ENCODE data around the gene UAP1. TPM values are rescaled to one million over a fixed set of nuclear protein-coding genes. Genes with fewer than 3 reads are reported as not detected.
A peak's percentile ranks its signal among the peaks of the same experiment; 100 is the strongest.

Gene UAP1
- 50.4 and 54.7 TPM in 2 replicates for total RNA-seq

DNA sequence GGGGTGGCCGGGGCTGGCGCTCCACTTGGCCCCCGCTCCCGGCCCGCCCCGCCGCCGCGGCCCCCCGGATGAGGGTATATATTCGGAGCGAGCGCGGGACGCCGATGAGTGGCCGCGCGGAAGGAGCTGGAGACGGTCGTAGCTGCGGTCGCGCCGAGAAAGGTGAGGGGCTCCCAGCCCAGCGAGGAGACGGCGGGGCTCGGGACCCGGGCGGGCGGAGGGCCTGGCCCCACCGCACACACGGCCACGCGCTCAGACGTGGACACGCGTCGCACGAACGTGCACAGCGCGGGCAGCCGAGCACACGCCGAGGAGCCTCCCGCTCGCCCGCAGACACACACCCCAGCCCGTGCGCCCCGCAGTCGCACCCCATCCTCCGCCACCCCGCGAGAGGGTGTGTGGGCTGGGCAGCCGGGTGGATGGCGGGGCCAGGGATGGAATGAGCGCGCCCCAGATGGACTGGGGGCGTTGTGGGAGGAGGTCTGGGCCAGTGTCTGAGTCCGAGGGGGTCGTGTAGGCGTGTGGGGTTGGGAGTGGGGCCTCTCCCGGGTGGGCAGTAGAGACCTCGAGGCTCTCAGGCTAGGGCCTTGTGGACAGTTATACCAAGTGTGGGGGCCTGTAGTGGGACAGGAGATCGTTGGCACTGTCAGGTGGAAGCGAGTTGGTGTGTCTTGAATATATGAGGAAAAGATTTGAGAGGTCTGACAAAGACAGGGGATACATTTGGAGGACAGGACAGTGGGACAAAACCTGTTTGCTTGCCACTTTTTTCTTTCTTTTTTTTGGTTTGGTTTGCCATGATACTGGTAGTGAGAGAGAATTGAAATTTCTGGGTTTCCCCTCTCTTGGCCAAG, at the start of gene UAP1:
Gene UAP1 (plus strand): TSS at position 107 of the 854 bp plus-strand sequence. CDS start 4,347 bp downstream, outside the sequence.
- intact Hi-C loops (cut with micrococcal nuclease), result loop anchor here (1.0 to 5.0 kb wide), 3 partner anchors 64 to 796 kb away; partner anchors contain the start of genes ATF6 and NUF2
- Mint-ChIP-seq H3K27ac (peak within 1 kb of the TSS; percentile 94), H3K9me3 (no peaks in the 10 kb centered on the region), H3K4me3 (ENCODE audit: low read depth) (peak within 1 kb of the TSS; percentile 86), H3K4me1 (ENCODE audit: low read depth) (peaks cover 38% of the 10 kb centered on the region), H3K36me3 (ENCODE audit: low read depth) (peaks cover 14% of the 10 kb centered on the region), H3K27me3 (ENCODE audit: low read depth) (peaks cover 2% of the 10 kb centered on the region)
- DNase-seq (ENCODE audit: low spot score), result no peak

DNA sequence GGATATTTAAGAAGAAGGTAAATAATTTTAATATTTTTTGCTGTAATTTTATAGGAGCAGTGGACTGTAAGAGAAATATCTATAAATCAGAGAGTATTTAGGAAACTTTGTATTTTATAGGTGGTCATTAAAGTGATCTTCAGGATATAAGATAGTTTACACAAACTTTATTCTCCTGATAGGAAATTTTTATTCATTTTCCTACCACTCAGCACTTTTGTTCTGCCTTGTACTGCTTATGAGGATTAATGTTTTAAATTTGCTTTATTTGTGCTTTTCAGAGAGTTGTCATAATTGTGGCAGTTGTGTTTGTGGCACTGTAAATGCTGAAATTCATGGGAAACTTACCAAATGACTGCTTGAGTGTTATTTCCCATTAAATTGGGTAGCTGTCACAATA, 34.2 kb upstream of the UAP1 start:
- no peak overlapping the region for H3K27ac Mint-ChIP-seq
- H3K9me3 Mint-ChIP-seq, result no peaks in the 10 kb centered on the region
- H3K4me3 Mint-ChIP-seq (ENCODE audit: low read depth), result no peak overlapping the region
- peaks cover 2% of the 10 kb centered on the region for H3K4me1 Mint-ChIP-seq (ENCODE audit: low read depth)
- H3K36me3 Mint-ChIP-seq (ENCODE audit: low read depth), result peaks cover 66% of the 10 kb centered on the region
- intact Hi-C loops (cut with micrococcal nuclease), result no loop called here
- no peak for DNase-seq (ENCODE audit: low spot score)
- no peaks in the 10 kb centered on the region for H3K27me3 Mint-ChIP-seq (ENCODE audit: low read depth)

DNA sequence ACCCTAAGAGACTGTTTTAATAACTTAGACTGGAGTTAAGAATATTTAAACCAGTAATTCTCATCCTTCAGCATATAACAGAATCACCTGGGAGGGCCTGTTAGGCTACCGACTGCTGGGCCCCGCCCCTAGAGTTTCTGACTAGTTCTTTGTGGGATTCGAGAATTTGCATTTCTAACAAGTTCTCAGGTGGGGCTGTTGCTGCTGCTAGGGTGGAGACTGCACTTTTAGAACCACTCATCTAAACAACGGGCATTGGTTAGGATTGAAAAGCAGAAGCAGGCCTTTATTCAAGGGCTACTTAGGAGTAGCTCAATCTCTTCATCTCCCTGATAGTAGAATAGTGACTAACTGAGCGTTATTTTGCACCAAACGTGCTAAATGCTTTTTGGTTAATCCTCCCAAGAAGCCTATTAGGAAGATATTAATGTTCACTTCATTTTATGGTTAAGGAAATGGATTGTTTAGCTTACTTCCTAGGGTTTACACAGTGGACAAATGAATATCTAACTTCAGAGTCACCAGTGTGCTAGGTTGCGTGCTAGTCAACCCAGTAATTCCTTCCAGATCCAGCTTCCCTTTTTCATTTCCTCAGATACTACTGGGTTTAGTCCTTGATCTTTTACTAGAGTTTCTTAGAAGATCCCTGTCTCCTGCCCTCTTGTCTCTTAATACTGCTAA, 31.1 kb upstream of the UAP1 start:
- no peak for DNase-seq (ENCODE audit: low spot score)
- Mint-ChIP-seq H3K9me3 (no peaks in the 10 kb centered on the region), H3K27ac (no peak overlapping the region), H3K4me1 (ENCODE audit: low read depth) (peaks cover 2% of the 10 kb centered on the region), H3K27me3 (ENCODE audit: low read depth) (no peaks in the 10 kb centered on the region), H3K4me3 (ENCODE audit: low read depth) (no peak overlapping the region), H3K36me3 (ENCODE audit: low read depth) (peaks cover 37% of the 10 kb centered on the region)
- intact Hi-C loops (cut with micrococcal nuclease), result no loop called here

DNA sequence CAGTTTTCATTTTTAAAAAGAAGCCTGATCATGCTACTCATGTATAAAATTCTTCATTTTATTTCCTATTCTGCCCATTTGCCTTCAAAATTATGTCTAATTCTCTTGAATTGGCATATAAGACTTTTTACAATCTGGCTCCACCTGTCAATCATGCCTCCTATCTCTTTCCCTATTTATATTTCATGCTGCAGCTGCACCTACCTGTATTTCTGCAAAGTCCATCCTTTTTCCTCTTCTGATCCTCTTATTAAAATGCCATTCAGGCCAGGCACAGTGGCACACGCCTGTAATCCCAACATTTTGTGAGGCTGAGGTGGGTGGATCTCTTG, 30.6 kb upstream of the UAP1 start:
- H3K9me3 Mint-ChIP-seq, result no peaks in the 10 kb centered on the region
- intact Hi-C loops (cut with micrococcal nuclease), result no loop called here
- DNase-seq (ENCODE audit: low spot score), result no peak
- H3K4me3 Mint-ChIP-seq (ENCODE audit: low read depth), result no peak overlapping the region
- H3K27ac Mint-ChIP-seq, result no peak overlapping the region
- peaks cover 35% of the 10 kb centered on the region for H3K36me3 Mint-ChIP-seq (ENCODE audit: low read depth)
- H3K27me3 Mint-ChIP-seq (ENCODE audit: low read depth), result no peaks in the 10 kb centered on the region
- H3K4me1 Mint-ChIP-seq (ENCODE audit: low read depth), result peaks cover 2% of the 10 kb centered on the region

DNA sequence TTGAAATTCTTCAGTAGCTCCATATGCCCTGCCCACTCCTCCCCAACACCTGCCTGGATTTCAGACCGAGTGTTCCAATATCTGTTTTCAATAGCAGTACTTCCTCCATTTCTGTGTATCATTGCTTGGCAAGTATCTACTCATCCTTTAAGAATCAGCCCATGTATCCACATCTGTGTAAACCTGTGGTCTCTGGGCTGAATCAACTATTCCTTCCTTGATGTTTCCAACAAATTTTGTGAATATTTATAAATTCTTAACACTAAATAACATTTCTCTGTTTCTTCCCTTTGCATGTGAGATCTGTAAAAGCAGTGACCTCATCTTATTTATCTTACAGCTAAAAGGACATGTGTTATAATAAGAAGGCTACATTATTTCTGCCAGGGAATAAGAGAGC, 26.0 kb upstream of the UAP1 start:
- peaks cover 9% of the 10 kb centered on the region for H3K36me3 Mint-ChIP-seq (ENCODE audit: low read depth)
- DNase-seq (ENCODE audit: low spot score), result no peak
- intact Hi-C loops (cut with micrococcal nuclease), result no loop called here
- H3K9me3 Mint-ChIP-seq, result no peaks in the 10 kb centered on the region
- H3K27me3 Mint-ChIP-seq (ENCODE audit: low read depth), result no peaks in the 10 kb centered on the region
- no peak overlapping the region for H3K27ac Mint-ChIP-seq
- peaks cover 4% of the 10 kb centered on the region for H3K4me1 Mint-ChIP-seq (ENCODE audit: low read depth)
- H3K4me3 Mint-ChIP-seq (ENCODE audit: low read depth), result no peak overlapping the region

DNA sequence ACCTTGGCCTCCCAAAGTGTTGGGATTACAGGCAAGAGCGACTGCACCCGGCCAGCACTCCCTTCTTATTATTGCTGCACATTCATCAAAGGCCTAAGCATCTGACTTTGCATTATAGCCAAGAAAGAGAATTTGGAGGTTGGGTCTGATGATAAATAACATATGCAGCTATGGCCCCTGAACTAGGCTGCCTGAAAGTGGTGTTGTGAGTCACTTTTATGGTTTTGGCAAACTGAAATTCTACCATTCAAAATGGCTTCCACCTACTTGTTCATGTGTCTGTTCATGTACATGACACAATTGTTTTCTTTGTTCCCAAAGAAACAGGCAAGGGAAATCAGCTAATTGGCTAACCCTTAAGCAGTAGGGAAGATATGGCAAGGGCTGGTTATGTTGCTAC, 25.0 kb upstream of the UAP1 start:
- Mint-ChIP-seq H3K4me1 (ENCODE audit: low read depth) (peaks cover 4% of the 10 kb centered on the region), H3K36me3 (ENCODE audit: low read depth) (peaks cover 3% of the 10 kb centered on the region), H3K27me3 (ENCODE audit: low read depth) (no peaks in the 10 kb centered on the region), H3K27ac (no peak overlapping the region), H3K4me3 (ENCODE audit: low read depth) (no peak overlapping the region), H3K9me3 (no peaks in the 10 kb centered on the region)
- no peak for DNase-seq (ENCODE audit: low spot score)
- intact Hi-C loops (cut with micrococcal nuclease), result no loop called here

DNA sequence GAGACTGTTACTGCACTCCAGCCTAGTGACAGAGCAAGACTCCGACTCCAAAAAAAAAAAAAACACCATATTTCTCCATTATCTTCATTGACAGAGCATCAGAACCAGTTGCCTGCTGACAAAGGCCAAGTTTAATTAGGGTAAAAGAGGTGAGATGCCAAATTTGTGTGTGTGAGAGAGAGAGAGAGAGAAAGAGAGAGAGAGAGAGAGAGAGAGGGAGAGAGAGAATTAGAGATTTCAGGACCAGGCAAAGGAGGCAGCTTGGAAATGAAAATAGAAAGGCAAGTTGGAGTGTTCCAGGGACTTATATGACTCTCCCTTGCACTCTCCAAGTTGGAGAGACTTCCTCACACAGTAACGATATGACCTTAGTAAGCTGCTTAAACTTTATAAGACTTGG, 24.3 kb upstream of the UAP1 start:
- no peak overlapping the region for H3K27ac Mint-ChIP-seq
- intact Hi-C loops (cut with micrococcal nuclease), result no loop called here

DNA sequence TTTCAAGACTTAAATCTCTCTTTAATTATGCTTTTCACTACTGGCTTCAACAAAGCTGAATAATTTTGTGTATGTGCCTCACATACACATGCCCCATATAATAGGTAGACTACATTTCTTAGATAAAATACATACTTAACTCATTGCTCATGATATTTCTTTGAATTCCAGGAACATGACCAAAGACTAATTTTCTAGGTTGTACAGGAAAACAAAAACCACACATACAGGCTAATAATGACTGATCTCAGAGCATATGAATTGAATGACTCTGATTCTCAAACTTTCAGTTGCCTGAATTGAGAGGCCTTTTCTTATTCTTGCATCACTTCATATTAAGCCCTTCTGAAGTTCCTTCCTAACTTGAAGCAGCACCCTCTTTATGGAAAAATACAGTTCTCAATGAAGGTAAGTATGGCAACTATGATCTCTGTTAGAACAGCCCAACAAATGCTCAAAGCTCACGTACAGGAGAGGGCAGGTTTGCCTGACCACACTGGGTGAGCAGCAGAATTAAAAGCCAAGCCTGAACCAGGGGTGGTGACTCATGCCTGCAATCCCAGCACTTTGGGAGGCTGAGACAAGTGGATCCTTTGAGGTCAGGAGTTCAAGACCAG, 22.6 kb upstream of the UAP1 start:
- Mint-ChIP-seq H3K4me3 (ENCODE audit: low read depth) (no peak overlapping the region), H3K9me3 (peaks cover 9% of the 10 kb centered on the region), H3K27me3 (ENCODE audit: low read depth) (no peaks in the 10 kb centered on the region), H3K36me3 (ENCODE audit: low read depth) (no peaks in the 10 kb centered on the region), H3K4me1 (ENCODE audit: low read depth) (peaks cover 4% of the 10 kb centered on the region), H3K27ac (no peak overlapping the region)
- DNase-seq (ENCODE audit: low spot score), result no peak
- intact Hi-C loops (cut with micrococcal nuclease), result no loop called here

More for the DNA sequence above, 24.3 kb upstream of the UAP1 start:
- DNase-seq (ENCODE audit: low spot score), result no peak
- H3K4me3 Mint-ChIP-seq (ENCODE audit: low read depth), result no peak overlapping the region
- H3K36me3 Mint-ChIP-seq (ENCODE audit: low read depth), result no peaks in the 10 kb centered on the region
- H3K9me3 Mint-ChIP-seq, result no peaks in the 10 kb centered on the region
- H3K4me1 Mint-ChIP-seq (ENCODE audit: low read depth), result peaks cover 4% of the 10 kb centered on the region
- no peaks in the 10 kb centered on the region for H3K27me3 Mint-ChIP-seq (ENCODE audit: low read depth)

DNA sequence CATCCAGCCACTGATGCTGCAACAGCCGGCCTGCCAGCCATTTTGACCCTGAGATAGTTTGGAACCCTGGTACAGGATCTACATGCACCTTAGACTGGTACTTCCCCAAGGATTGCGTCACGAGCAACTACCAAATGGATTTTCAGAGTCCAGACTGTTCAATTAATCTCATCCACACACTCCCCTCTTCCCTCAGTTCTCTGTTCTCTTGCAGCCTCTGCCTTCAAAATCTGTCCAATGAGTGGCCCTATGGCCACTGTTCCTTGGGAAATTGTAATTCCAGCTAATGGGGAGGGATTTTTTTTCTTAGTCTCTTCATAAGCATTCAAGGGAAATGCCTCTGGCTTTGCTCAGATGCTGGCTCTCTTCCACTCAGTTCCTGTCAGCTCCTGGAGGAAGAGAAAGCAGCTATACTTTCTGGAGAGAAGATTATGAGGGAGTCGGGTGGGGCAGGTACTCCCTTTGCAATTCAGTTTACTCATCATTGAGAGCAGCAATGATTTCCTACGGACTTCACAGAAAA, 19.8 kb upstream of the UAP1 start:
- Mint-ChIP-seq H3K36me3 (ENCODE audit: low read depth) (peaks cover 3% of the 10 kb centered on the region), H3K4me1 (ENCODE audit: low read depth) (peaks cover 4% of the 10 kb centered on the region), H3K27ac (no peak overlapping the region), H3K27me3 (ENCODE audit: low read depth) (no peaks in the 10 kb centered on the region), H3K4me3 (ENCODE audit: low read depth) (no peak overlapping the region), H3K9me3 (peaks cover 12% of the 10 kb centered on the region)
- intact Hi-C loops (cut with micrococcal nuclease), result no loop called here
- DNase-seq (ENCODE audit: low spot score), result no peak

DNA sequence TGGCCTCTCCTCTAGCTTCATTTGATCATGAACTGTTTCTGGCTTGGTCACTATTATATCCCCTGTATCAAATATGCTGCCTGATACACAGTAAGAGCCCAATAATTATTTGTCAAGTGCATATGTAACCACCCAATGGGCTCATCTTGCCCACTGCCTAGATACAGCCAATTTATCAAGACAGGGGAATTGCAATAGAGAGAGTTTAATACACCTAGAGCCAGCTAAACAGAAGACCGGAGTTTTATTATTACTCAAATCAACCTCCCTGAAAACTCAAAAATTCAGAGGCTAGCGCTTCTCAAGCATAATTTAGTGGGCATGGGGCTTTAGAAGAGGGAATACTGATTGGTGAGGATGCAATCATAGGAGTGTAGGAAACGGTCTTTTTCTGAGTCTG, 18.3 kb upstream of the UAP1 start:
- DNase-seq (ENCODE audit: low spot score), result no peak
- H3K27me3 Mint-ChIP-seq (ENCODE audit: low read depth), result no peaks in the 10 kb centered on the region
- peaks cover 4% of the 10 kb centered on the region for H3K4me1 Mint-ChIP-seq (ENCODE audit: low read depth)
- H3K36me3 Mint-ChIP-seq (ENCODE audit: low read depth), result peaks cover 3% of the 10 kb centered on the region
- no peak overlapping the region for H3K4me3 Mint-ChIP-seq (ENCODE audit: low read depth)
- H3K27ac Mint-ChIP-seq, result no peak overlapping the region
- peaks cover 12% of the 10 kb centered on the region for H3K9me3 Mint-ChIP-seq
- intact Hi-C loops (cut with micrococcal nuclease), result no loop called here

DNA sequence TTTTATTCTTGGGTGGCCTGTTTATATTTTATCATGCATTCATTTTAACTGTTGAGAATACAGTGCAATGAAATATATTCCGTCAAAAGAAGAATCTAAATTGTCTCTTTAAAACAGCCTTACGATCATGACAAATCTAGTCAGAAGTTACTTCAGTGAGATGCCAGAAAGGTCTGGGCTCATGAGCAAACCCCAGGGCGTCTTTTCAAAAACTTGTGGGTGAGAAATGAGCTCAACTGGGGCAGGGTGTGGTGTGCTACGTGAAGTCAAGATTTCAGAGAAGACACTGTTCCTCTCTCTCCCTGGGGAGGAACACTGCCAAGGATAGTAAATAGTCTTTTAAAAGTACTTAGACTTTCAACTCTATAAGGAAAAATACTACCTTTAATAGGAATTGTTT, 13.4 kb upstream of the UAP1 start:
- no peak for DNase-seq (ENCODE audit: low spot score)
- intact Hi-C loops (cut with micrococcal nuclease), result no loop called here
- peaks cover 3% of the 10 kb centered on the region for H3K36me3 Mint-ChIP-seq (ENCODE audit: low read depth)
- H3K27ac Mint-ChIP-seq, result no peak overlapping the region
- no peaks in the 10 kb centered on the region for H3K4me1 Mint-ChIP-seq (ENCODE audit: low read depth)
- H3K4me3 Mint-ChIP-seq (ENCODE audit: low read depth), result no peak overlapping the region
- H3K9me3 Mint-ChIP-seq, result peaks cover 8% of the 10 kb centered on the region
- no peaks in the 10 kb centered on the region for H3K27me3 Mint-ChIP-seq (ENCODE audit: low read depth)

DNA sequence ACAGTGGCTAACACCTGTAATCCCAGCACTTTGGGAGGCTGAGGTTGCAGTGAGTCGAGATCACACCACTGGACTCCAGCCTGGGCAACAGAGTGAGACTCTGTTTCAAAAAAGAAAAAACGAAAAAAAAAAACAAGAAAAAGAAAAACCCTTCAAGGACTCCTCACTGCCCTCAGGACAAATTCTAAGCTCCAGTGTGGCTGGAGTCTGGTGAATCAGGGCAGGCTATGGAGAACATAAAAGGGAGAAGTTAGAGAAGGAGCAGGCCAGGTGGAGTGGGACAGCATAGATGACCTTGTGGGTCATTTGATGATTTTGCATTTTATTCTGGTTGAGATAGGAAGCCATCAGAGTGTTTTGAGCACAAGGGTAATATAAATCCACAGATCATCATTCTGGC, 12.5 kb upstream of the UAP1 start:
- intact Hi-C loops (cut with micrococcal nuclease), result no loop called here
- Mint-ChIP-seq H3K27ac (no peak overlapping the region), H3K36me3 (ENCODE audit: low read depth) (peaks cover 3% of the 10 kb centered on the region), H3K27me3 (ENCODE audit: low read depth) (no peaks in the 10 kb centered on the region), H3K4me3 (ENCODE audit: low read depth) (no peak overlapping the region), H3K9me3 (peaks cover 3% of the 10 kb centered on the region), H3K4me1 (ENCODE audit: low read depth) (no peaks in the 10 kb centered on the region)
- no peak for DNase-seq (ENCODE audit: low spot score)

DNA sequence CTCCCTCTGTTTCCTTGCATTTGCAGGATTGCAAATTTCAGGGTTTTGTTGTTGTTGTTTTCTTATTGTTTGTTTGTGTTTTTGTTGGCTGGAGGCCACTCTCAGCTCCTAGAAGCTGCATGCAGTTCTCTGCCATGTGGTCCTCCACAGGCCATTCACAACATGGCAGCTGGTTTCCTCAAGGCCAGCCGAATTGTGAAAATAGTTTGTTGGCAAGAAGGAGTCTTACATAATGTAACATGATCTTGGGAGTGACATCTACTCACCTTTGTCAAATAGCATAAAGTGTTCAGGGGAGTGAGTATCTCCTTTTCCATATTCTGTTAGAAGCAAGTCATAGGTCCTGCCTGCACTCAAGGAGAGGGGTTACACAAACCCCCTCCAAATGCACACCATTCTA, 10.6 kb upstream of the UAP1 start:
- DNase-seq (ENCODE audit: low spot score), result no peak
- intact Hi-C loops (cut with micrococcal nuclease), result no loop called here
- no peaks in the 10 kb centered on the region for H3K4me1 Mint-ChIP-seq (ENCODE audit: low read depth)

More for the DNA sequence above, 10.6 kb upstream of the UAP1 start:
- no peak overlapping the region for H3K27ac Mint-ChIP-seq
- no peaks in the 10 kb centered on the region for H3K9me3 Mint-ChIP-seq
- no peaks in the 10 kb centered on the region for H3K27me3 Mint-ChIP-seq (ENCODE audit: low read depth)
- no peaks in the 10 kb centered on the region for H3K36me3 Mint-ChIP-seq (ENCODE audit: low read depth)
- no peak overlapping the region for H3K4me3 Mint-ChIP-seq (ENCODE audit: low read depth)

All from activated T-helper 2 cell treated with anti-CD3 and anti-CD28 coated beads, Interferon-gamma antibody, Interleukin-2, Interleukin-4, amounts not matched to agents 10 μg/mL and 5 μg/mL and 100 μg/mL, durations not matched to agents 14 hours and 24 hours and 36 hours (primary cell).